Activated CD4-positive, CD25-positive, alpha-beta regulatory T cell treated with anti-CD3 and anti-CD28 coated beads, Interleukin-2, amount 50 U/mL, for 72 hours (primary cell): Measurements from ENCODE around the gene TGFBR1.
"Not testable (repeated sequence)": the region's sequence is repeated elsewhere in the genome, so short reads cannot be mapped to it uniquely, and the experiment has no call there.

Experiments
- DNase-seq: peaks from one replicate; pipeline ENCODE4 v3.0.0; 2021

Gene TGFBR1

GRCh38 chr9:99076483-99077171 lies 28.3 kb upstream of the TGFBR1 start:
- DNase-seq = no peak

- DNase-seq = no peak
Measured at GRCh38 chr9:99078717-99079116, 26.2 kb upstream of the TGFBR1 start.

GRCh38 chr9:99079542-99079941 lies 25.4 kb upstream of the TGFBR1 start:
- no peak for DNase-seq

GRCh38 chr9:99083051-99083450 lies 21.9 kb upstream of the TGFBR1 start:
- DNase-seq = no peak

DNA sequence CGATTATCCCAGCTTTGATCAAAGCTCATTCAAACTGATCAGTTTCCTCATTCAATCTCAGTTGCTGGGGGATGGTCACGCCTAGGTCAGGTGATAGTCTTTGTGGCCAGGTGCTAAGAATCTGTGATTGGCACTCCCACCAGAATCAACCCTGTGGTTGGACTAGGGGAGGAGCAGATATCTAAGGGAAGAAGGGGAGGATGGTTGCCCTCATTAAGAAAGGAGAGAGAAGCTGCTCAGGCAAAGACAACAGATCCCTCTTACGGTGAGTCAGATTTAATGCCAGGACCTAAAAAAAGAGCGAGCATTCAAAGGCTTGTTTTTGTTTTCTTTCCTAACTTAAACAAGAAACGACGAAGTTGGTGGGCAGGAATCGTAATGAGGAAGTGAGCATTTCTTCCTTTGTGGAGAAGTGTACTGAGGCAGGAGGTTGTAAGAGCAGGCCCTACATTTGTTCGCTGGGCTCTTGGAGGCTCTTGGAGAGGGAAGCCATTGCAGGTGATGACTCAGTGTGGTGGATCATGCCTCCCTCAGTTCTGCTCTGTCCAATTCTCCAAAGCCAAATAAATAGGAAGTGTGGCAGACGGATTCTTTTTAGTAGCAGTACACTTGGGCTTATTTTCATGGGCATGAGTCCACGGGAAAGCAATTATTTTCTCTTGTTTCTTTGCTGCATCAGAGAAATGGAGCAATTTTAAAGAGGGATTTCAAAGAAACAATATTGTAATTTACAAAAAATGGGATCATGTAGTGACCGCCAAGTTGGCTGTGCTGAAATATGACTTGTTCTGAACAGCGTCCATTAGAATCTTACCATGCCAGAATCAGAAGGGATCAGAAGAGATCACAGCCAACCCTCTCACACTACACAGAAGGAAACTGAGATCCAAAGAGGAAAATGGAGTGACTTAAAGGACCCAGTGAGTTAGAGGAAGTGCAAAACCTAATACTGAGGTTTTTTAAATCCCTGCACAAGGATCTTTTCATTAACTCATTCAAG lies 18.7 kb upstream of the TGFBR1 start:
- no peak for DNase-seq

DNA sequence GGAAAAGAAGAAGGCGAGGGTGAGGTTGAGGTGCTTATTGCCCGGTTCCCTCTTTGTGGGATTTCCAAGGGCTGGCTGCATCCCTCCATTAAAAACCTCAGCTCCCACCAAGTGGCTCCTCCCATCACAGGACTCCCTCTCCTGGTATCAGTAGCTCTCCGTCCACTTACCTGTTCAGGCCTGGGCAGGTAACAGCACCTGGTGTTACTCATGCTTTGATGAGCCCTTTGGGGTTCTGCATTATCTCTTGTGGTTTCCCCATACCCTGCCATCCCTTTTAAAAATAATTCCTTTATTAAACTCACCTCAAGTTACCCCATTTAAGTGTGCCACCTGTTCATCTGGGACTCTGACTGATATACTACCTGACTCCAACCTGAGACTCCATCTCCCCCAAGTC lies 17.5 kb upstream of the TGFBR1 start:
- DNase-seq = no peak

GRCh38 chr9:99090336-99091130 lies 14.4 kb upstream of the TGFBR1 start:
- no peak for DNase-seq

DNA sequence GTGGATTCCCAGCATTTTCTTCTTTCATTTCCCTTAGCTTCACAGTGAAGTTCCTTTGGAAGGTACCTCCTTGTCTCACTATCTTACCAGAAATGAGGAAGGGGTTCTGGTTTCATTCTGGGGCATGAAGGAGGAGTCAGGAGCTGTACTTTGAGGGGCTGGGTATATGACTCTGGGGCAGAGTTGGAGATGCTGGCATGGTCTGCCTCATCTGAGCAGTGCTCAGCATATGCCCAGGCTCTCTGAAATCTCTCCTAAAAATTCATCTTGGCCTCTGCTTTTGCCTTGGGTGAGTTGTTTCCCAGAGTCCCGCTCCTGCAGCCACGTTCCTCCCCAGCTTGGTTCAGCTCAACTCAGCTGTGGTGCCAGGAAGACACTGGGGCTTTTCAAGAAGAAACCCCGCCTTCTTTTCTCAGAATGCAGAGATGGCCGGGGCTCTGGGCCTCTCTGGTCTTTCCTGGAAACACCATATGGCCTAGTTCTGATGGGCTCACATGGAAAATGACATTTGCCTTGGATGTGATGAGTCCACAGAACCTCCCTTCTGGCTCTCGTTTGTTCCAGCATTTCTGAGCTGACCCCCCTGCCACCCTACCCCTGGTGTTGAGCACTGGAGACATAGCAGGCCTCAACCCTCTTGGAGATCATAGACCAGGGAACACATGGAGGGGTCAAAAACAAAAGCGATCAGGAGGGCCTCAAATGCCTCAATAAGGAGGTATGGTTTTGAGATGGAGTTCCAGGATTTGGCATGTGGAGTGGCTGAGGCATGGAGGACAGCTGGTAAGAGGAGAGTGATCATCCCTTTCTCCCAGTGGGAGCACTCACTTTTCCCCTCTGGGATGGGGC lies 12.0 kb upstream of the TGFBR1 start:
- DNase-seq = peak; percentile 44

DNA sequence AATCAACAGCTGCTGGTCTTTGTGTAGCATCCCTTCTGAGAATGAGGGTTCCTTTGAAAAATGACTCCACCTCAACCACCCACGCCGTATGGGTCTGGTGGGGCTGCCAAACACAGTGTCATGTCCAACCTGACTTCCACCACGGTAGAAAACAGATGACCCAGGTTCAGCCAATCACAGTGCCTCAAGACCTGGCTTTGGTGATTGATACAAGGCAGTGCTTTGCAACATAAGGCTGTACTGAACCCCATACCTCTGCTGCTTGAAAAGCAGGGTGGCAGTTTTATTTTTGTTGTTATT lies 11.5 kb upstream of the TGFBR1 start:
- peak; percentile 48 for DNase-seq

- DNase-seq = no peak
Measured at GRCh38 chr9:99095565-99095964, 9.3 kb upstream of the TGFBR1 start.

GRCh38 chr9:99096409-99096808 lies 8.5 kb upstream of the TGFBR1 start:
- DNase-seq = no peak

GRCh38 chr9:99099806-99100585 lies 4.9 kb upstream of the TGFBR1 start:
- not testable (repeated sequence) for DNase-seq

GRCh38 chr9:99101271-99101670 lies 3.6 kb upstream of the TGFBR1 start:
- DNase-seq = no peak

GRCh38 chr9:99101812-99102211 lies 3.1 kb upstream of the TGFBR1 start:
- DNase-seq = no peak

DNA sequence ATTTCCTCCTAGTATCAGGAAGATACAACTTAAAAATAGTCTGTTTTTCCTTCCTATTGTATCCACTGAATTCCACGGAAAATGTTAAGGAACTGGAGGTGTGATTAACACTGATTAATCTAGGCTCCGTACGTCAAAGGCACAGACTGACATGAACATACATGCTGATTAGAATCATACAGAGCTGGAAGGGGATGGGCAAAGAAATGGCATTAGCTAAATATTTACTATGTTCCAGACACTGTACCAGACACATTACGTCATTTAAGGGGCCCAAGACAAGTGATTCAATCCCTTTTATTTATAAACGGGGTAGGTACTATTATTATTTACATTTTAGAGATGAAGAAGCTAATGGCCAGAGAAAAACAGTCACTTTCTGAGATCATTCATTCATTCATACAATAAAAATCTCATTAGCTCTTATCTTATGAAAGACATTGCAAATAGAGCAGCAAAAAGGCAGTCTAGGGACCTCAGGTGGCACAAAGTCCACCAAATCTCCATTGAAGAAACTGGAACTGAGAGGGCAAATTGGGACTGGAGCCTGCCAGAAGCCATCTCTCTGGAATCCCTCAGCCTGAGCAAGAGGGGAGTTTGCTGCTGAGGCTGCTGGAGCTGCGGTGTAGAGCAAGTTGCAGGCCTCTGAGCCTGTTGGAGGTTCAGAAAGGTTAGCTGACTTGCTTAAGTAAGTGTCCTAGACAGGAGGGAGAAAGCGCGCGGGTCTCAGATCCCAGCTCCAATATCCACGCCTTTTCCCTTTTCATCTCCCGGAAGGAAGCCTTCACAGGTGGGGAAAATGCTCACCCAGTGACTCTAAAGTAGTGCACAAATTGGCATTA lies 1.6 kb upstream of the TGFBR1 start:
- DNase-seq = no peak

DNA sequence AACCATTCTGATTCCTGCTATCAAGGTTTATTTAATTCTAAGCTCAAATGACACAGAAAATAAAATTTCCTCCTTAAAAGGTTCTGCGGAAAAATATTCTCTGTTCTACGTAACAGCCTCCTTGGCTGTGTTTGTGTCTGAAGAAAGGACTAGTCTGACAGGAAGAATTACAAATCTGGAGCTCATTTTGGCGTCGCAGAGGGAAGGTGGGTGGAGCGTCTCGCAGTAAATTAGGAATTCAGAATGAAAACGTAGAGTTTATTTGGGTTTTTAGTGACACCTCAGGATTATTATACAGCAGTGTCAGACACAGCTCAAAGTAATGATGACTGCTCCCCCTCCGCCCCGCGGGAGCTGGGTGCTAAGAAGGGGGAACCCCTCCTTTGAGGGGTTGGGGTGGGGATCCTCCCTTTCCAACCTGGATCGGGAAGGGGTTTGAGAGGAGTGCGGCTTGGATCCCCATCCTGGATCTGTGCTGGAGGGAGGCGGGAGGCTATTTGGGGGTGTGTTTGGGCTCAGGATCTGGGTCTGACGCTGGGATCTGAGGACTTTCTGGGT lies 933 bp upstream of the TGFBR1 start:
- DNase-seq = no peak

DNA sequence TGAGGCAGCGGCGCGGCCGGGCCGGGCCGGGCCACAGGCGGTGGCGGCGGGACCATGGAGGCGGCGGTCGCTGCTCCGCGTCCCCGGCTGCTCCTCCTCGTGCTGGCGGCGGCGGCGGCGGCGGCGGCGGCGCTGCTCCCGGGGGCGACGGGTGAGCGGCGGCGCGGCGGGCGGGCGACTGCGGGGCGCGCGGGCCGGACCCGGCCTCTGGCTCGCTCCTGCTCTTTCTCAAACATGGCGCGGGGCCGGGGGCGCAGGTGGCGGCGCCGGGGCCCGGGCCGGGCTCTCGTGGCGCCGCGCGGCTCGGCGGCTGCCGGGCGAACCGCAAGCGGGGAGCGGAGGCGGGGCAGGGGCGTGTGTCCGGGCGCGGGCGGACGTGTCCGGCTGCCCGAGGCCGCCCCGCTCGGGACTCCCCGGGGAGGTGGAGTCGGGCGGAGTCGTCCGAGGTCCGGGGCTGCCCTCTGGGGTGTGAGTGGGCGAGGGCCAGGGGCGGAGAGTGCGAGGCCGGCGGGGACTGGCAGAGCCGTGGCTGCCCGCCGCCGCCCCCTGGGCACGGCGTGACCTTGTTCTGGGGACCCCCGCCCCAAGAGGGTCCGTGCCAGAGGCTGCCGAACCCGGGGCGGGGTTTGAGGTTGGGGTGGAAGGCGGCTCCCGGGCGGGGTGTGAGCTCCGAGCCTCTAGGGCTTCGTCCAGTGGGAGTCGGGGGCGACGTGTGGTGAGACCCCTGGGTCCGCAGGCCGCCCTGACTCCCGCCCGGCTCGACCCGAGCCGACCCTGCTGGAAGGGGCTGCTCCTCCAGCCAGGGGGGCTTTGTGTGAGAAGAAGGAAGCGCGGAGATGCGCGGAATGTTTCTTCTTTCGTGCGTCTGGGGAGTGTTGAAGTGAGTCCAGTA lies 485 bp downstream of the TGFBR1 start:
- peak; percentile 68 for DNase-seq

DNA sequence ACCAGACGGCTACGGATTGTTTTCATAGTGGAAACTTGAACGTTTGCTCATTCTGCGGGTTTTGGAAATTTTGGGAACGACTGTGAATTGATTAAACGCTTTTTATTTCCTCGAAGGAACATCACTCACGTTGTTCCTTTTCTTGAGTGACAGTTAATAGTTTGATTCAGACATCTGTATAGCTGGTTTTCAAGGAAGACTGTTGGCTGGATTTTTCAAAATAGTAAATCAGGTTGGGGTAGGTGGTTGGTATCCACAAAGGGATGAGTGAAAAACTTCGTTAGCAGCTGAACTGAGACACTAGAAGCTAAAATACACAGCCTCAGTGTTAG lies 1.1 kb downstream of the TGFBR1 start:
- DNase-seq = no peak

DNA sequence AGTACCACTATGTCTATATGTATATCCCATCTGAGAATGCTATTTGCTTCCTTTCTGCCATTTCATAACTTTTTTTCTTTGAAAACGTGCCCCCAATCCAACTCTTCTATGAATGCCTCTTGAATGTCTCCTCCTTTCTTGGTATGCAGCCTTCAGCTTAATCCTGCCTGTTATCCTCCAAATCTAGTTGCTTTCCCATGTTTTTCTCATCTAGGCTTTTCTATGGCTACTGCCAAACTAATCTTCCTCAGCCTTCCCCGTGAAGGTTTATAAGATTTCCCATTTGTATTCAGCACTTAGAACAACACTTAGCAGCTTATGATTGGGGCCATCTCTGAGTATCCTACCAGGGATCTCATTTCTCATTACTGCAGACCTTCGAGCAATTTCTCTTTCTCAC lies 2.5 kb downstream of the TGFBR1 start:
- no peak for DNase-seq
